ENCODE results near the gene RNF111. TPM values are rescaled to one million over a fixed set of nuclear protein-coding genes. Genes with fewer than 3 reads are reported as not detected.

Gene RNF111
- total RNA-seq, 1 experiment from 2014 or later: 55.2 TPM

DNA sequence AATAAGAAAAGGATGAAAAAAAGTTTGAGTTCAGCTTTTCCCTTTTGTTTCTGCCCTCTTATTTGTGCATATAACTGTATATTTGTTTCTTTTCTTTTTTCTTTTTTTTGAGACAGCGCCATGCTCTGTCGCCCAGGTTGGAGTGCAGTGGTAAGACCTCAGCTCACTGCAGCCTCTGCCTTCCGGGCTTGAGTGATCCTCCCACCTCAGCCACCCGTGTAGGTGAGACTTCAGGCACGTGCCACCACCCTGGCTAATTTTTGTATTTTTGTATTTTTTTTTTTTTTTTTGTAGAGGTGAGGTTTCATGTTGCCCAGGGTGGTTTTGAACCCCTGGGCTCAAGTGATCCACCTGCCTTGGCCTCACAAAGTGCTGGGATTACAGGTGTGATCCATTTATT, 31.4 kb downstream of the RNF111 start:
- intact Hi-C loops (cut with micrococcal nuclease; ENCODE audit: unreplicated experiment): no loop called here
- H3K27me3 Mint-ChIP-seq (ENCODE audit: unreplicated experiment): no peaks in the 10 kb centered on the region
- H3K4me3 Mint-ChIP-seq (ENCODE audit: low read depth, unreplicated experiment): no peak overlapping the region
- peaks cover 9% of the 10 kb centered on the region for H3K36me3 Mint-ChIP-seq (ENCODE audit: insufficient read depth, unreplicated experiment)
- TF ChIP-seq, protein P1, sequence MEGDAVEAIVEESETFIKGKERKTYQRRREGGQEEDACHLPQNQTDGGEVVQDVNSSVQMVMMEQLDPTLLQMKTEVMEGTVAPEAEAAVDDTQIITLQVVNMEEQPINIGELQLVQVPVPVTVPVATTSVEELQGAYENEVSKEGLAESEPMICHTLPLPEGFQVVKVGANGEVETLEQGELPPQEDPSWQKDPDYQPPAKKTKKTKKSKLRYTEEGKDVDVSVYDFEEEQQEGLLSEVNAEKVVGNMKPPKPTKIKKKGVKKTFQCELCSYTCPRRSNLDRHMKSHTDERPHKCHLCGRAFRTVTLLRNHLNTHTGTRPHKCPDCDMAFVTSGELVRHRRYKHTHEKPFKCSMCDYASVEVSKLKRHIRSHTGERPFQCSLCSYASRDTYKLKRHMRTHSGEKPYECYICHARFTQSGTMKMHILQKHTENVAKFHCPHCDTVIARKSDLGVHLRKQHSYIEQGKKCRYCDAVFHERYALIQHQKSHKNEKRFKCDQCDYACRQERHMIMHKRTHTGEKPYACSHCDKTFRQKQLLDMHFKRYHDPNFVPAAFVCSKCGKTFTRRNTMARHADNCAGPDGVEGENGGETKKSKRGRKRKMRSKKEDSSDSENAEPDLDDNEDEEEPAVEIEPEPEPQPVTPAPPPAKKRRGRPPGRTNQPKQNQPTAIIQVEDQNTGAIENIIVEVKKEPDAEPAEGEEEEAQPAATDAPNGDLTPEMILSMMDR (IDR thresholded peaks at IDR 0.05; ENCODE audit: unreplicated experiment): no peak
- no peaks in the 10 kb centered on the region for H3K9me3 Mint-ChIP-seq (ENCODE audit: low read depth, unreplicated experiment)
- H3K4me1 Mint-ChIP-seq (ENCODE audit: low read depth, unreplicated experiment): no peaks in the 10 kb centered on the region
- H3K27ac Mint-ChIP-seq (ENCODE audit: unreplicated experiment): no peak overlapping the region
- no peak for DNase-seq
- BruUV-seq (replicated peaks): no TSS peak
- CTCF ChIA-PET: no interaction called here

DNA sequence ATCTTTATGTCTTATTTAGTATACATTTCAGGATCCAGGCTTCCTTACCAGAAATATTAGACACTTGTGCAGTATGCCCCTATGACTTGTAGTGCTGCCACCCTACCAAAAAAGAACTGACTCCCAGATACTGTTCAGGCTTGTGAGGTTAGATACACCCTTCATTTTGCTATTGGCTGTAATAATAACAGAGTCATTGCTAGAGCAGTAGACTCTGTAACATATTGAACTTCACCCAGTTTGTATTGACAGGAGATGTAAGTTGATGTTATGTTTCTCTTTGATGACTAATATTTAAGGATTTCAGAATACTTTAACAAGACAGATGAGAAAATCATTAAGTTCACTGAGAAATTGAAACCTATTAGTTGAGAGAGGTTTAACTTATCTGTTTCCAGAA, 32.9 kb downstream of the RNF111 start:
- intact Hi-C loops (cut with micrococcal nuclease; ENCODE audit: unreplicated experiment): no loop called here
- Mint-ChIP-seq H3K4me3 (ENCODE audit: low read depth, unreplicated experiment) (no peak overlapping the region), H3K27ac (ENCODE audit: unreplicated experiment) (no peak overlapping the region)

DNA sequence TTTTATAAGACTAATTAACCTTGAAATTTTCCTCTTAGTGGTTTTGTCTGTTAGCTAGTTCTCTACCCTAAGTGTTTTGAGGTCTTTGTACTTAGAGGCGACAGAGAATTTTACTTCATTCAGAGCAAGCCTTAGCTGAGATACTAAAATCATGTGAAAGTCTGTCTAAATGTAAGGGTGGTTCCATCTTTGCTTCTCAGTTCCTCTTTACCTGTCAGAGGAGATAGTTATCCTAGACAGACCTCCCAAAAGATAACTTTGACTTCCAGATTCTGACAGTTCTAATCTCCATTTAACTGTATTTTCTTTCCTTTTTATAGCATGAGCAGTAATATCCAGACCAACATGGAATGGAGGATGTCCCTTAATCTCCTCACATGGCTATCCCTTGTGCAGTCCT, 34.7 kb downstream of the RNF111 start:
- H3K27me3 Mint-ChIP-seq (ENCODE audit: unreplicated experiment): no peaks in the 10 kb centered on the region
- DNase-seq: no peak
- intact Hi-C loops (cut with micrococcal nuclease; ENCODE audit: unreplicated experiment): no loop called here
- H3K27ac Mint-ChIP-seq (ENCODE audit: unreplicated experiment): no peak overlapping the region
- BruUV-seq (replicated peaks): no TSS peak
- peaks cover 4% of the 10 kb centered on the region for H3K36me3 Mint-ChIP-seq (ENCODE audit: insufficient read depth, unreplicated experiment)
- H3K4me3 Mint-ChIP-seq (ENCODE audit: low read depth, unreplicated experiment): no peak overlapping the region
- CTCF ChIA-PET: no interaction called here
- no peaks in the 10 kb centered on the region for H3K9me3 Mint-ChIP-seq (ENCODE audit: low read depth, unreplicated experiment)
- TF ChIP-seq, protein P1 (IDR thresholded peaks at IDR 0.05; ENCODE audit: unreplicated experiment): no peak
- H3K4me1 Mint-ChIP-seq (ENCODE audit: low read depth, unreplicated experiment): no peaks in the 10 kb centered on the region

More for the DNA sequence above, 32.9 kb downstream of the RNF111 start:
- TF ChIP-seq, protein P1 (IDR thresholded peaks at IDR 0.05; ENCODE audit: unreplicated experiment): no peak
- peaks cover 9% of the 10 kb centered on the region for H3K36me3 Mint-ChIP-seq (ENCODE audit: insufficient read depth, unreplicated experiment)
- no peaks in the 10 kb centered on the region for H3K4me1 Mint-ChIP-seq (ENCODE audit: low read depth, unreplicated experiment)
- no peaks in the 10 kb centered on the region for H3K27me3 Mint-ChIP-seq (ENCODE audit: unreplicated experiment)
- H3K9me3 Mint-ChIP-seq (ENCODE audit: low read depth, unreplicated experiment): no peaks in the 10 kb centered on the region
- CTCF ChIA-PET: no interaction called here
- BruUV-seq (replicated peaks): no TSS peak
- DNase-seq: no peak

DNA sequence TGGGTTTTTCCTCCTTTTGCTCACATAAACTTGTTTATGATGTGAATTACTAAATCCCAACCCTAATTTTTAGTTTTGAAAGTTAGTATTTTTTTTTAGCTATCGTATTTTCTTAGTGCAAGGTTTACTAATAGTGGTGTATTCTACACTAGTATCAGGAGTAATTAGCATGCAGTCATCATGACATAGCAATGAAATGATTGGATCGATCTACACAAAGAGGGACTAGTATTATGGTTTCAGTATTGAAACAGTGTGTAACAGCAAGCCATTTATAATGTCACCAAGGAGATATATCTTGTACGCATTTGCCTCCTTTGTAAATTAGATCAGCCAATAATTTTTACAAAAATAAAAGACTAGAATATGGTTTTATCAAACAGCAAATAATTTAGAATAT, 38.7 kb downstream of the RNF111 start:
- intact Hi-C loops (cut with micrococcal nuclease; ENCODE audit: unreplicated experiment): no loop called here
- no peak for DNase-seq
- Mint-ChIP-seq H3K4me3 (ENCODE audit: low read depth, unreplicated experiment) (no peak overlapping the region), H3K27ac (ENCODE audit: unreplicated experiment) (no peak overlapping the region), H3K9me3 (ENCODE audit: low read depth, unreplicated experiment) (no peaks in the 10 kb centered on the region), H3K27me3 (ENCODE audit: unreplicated experiment) (no peaks in the 10 kb centered on the region), H3K4me1 (ENCODE audit: low read depth, unreplicated experiment) (no peaks in the 10 kb centered on the region), H3K36me3 (ENCODE audit: insufficient read depth, unreplicated experiment) (peaks cover 4% of the 10 kb centered on the region)
- CTCF ChIA-PET: no interaction called here
- BruUV-seq (replicated peaks): no TSS peak
- TF ChIP-seq, protein P1 (IDR thresholded peaks at IDR 0.05; ENCODE audit: unreplicated experiment): no peak

All from Calu3 (cell line).